RWPE1 (cell line): ENCODE measurements around the gene CYP24A1.

Experiments used
- CTCF ChIA-PET: fragments of 350-600 bp; sonication (Branson Sonifier 250); formaldehyde crosslinking; extraction: SDS; loops from one replicate; lab custom pipeline; 2021; lab: Yijun Ruan, JAX
- POLR2A ChIA-PET: fragments of 400-600 bp; formaldehyde crosslinking; extraction: SDS; loops from one replicate; lab custom pipeline; 2020; ENCODE audit warnings: antibody characterized with exemption; ENCODE audit not compliant: low non-redundant PET; lab: Yijun Ruan, JAX
- DNase-seq: peaks from one replicate; pipeline ENCODE4 v3.0.0; 2012; ENCODE audit warnings: low spot score
- H3K27ac ChIP-seq: fragments of 450-650 bp; 2 replicates; pipeline ENCODE4 v1.5.1; 2017
- CTCF ChIP-seq: fragments of 450-650 bp; conservative IDR thresholded peaks from 2 replicates; pipeline ENCODE4 v1.5.1; 2017; ENCODE audit warnings: low read depth, mild to moderate bottlenecking

CYP24A1 gene

GRCh38 chr20:54146672-54147071 is 27.1 kb downstream of the CYP24A1 start:
- ChIA-PET CTCF (interaction anchor here (0.7 to 1.1 kb wide), 3 partner anchors 14 to 53 kb away, joined by 3 to 5 read pairs (median 3); no protein-coding TSS in a partner anchor), POLR2A (no interaction called here)
- TF ChIP-seq CTCF = no peak
- no peak overlapping the region for H3K27ac ChIP-seq
- no peak for DNase-seq

GRCh38 chr20:54144847-54145414 is 28.9 kb downstream of the CYP24A1 start:
- CTCF ChIA-PET = interaction anchor here (0.7 to 1.1 kb wide), 2 partner anchors 35 to 48 kb away, joined by 3 read pairs; no protein-coding TSS in a partner anchor
- POLR2A ChIA-PET = no interaction called here

GRCh38 chr20:54140927-54141566 is 32.7 kb downstream of the CYP24A1 start:
- no peak for TF ChIP-seq CTCF
- ChIA-PET POLR2A (no interaction called here), CTCF (interaction anchor here (0.7 to 1.3 kb wide), 3 partner anchors 59 to 1990 kb away, joined by 3 to 4 read pairs (median 3); no protein-coding TSS in a partner anchor)
- DNase-seq = peak; percentile 94
- H3K27ac ChIP-seq = peak overlapping the region; percentile 72; the same call in 1 of the 2 replicates

More at GRCh38 chr20:54144847-54145414, 28.9 kb downstream of the CYP24A1 start:
- no peak for TF ChIP-seq CTCF
- no peak for DNase-seq
- H3K27ac ChIP-seq = no peak overlapping the region

GRCh38 chr20:54140486-54140885 is 33.3 kb downstream of the CYP24A1 start:
- peak; percentile 30 for DNase-seq
- peak overlapping the region; percentile 56; the same call in 1 of the 2 replicates for H3K27ac ChIP-seq
- no peak for TF ChIP-seq CTCF
- POLR2A ChIA-PET = no interaction called here
- CTCF ChIA-PET = interaction anchor here (0.7 to 1.3 kb wide), 4 partner anchors 24 to 1990 kb away, joined by 3 to 4 read pairs (median 3); no protein-coding TSS in a partner anchor

- H3K27ac ChIP-seq = peak overlapping the region; percentile 56; the same call in 1 of the 2 replicates
- no peak for DNase-seq
- no peak for TF ChIP-seq CTCF
- ChIA-PET POLR2A (no interaction called here), CTCF (interaction anchor here (0.7 to 1.3 kb wide), 3 partner anchors 24 to 1989 kb away, joined by 3 to 4 read pairs (median 3); no protein-coding TSS in a partner anchor)
Observed at GRCh38 chr20:54140067-54140466, 33.7 kb downstream of the CYP24A1 start.

GRCh38 chr20:54139188-54139587 is 34.6 kb downstream of the CYP24A1 start:
- TF ChIP-seq CTCF = no peak
- no peak for DNase-seq
- no peak overlapping the region for H3K27ac ChIP-seq
- ChIA-PET POLR2A (no interaction called here), CTCF (no interaction called here)
